AG09309 (cell line): ENCODE data around the gene TRMT11.
"Not testable (repeated sequence)": the region's sequence is repeated elsewhere in the genome, so short reads cannot be mapped to it uniquely, and the experiment has no call there.

Experiments used
- DNase-seq: peaks from one replicate; pipeline ENCODE4 v3.0.0-alpha.2; 2010; ENCODE audit warnings: low read depth
- H3K4me3 ChIP-seq: 2 replicates; pipeline ENCODE4 v1.5.1; 2011; ENCODE audit warnings: mild to moderate bottlenecking, low read depth, low read length, moderate library complexity; ENCODE audit not compliant: control insufficient read depth
- TF ChIP-seq, protein P1 (sequence below): IDR thresholded peaks from 2 replicates; pipeline ENCODE4 v1.5.1; 2011; ENCODE audit warnings: mild to moderate bottlenecking, low read depth, low read length, inconsistent platforms; ENCODE audit not compliant: insufficient read depth, control insufficient read depth; ENCODE audit errors: missing control alignments

TRMT11 gene

DNA sequence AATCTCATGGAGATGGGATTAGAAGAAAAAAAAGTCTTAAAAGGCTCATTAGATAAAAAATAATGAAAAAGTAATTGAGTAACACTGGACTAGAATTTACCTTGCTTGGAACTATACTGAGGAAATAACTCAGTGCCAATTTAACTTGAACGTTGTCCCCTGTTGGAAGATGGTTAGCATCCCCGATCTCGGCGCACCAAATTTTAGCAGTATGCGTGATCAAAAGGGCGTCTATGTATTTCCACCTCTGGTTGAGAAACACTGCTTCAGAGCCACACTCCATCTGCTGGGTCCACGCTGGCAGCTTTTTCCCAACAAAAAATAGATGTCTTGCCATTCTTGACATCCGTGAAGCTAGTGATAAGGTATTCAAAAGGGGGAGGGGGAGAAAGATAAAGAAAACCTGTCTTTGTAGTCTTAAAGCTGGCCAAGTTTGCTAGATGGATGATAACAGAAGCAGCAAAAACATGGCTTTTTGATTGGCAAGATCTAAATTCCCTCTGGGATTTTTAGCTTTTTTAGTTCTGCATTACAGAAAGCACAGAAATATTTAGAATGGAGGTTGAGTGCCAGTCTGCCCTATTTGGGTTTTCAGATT, 23.3 kb upstream of the TRMT11 start:
- TF ChIP-seq, protein P1, sequence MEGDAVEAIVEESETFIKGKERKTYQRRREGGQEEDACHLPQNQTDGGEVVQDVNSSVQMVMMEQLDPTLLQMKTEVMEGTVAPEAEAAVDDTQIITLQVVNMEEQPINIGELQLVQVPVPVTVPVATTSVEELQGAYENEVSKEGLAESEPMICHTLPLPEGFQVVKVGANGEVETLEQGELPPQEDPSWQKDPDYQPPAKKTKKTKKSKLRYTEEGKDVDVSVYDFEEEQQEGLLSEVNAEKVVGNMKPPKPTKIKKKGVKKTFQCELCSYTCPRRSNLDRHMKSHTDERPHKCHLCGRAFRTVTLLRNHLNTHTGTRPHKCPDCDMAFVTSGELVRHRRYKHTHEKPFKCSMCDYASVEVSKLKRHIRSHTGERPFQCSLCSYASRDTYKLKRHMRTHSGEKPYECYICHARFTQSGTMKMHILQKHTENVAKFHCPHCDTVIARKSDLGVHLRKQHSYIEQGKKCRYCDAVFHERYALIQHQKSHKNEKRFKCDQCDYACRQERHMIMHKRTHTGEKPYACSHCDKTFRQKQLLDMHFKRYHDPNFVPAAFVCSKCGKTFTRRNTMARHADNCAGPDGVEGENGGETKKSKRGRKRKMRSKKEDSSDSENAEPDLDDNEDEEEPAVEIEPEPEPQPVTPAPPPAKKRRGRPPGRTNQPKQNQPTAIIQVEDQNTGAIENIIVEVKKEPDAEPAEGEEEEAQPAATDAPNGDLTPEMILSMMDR, result no peak
- no peak overlapping the region for H3K4me3 ChIP-seq
- no peak for DNase-seq

DNA sequence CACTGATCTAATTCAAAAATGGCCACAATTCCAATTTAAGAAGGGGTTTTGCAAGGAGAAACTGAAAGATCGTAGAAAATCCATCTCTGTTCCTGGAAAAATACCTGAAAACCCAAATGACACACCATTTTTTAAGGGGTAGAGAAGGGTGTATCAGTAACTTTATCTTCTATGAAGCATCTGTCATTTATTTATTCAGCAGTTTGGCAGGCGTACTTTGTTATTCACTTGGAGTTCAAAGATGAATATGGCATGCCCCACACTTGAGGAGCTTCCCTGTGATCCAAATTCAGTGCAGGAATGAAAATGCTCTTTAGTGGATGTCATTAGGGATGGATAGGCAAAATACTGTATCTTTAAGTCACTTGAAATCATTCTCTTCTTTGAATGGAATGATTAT, 22.5 kb upstream of the TRMT11 start:
- H3K4me3 ChIP-seq, result no peak overlapping the region
- TF ChIP-seq, protein P1, result no peak
- no peak for DNase-seq

DNA sequence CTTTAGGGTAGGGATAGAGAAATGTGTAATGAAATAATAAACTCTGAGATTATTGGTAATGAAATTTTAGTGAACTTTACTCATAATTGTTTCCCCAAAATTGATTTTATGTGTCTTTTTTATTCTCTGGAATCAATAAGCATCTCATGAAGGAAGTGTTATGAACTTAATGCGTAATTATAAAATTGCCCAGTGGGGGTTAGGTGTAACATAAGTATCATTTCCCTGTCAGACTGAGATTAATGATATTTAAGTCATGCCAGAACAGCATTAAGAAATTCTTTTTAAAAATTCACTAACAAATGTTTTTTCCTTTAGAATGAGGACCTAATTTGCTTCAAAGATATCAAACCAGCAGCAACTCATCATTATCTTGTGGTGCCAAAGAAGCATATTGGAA, 19.8 kb upstream of the TRMT11 start:
- no peak for DNase-seq
- TF ChIP-seq, protein P1, result no peak

DNA sequence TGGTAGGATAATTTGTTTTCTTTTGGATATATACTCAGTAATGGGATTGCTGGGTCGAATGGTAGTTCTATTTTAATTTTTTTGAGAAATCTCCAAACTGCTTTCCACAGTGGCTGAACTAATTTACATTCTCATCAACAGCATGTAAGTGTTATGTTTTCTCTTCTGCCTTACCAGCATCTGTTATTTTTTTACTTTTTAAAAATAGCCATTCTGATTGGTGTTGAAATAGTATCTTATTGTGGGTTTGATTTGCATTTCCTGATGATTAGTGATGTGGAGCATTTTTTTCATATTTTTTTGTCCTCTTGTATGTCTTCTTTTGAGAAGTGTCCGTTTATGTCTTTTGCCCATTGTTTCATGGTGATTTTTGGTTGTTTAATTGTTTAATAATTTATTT, 17.8 kb upstream of the TRMT11 start:
- no peak for DNase-seq
- no peak overlapping the region for H3K4me3 ChIP-seq
- TF ChIP-seq, protein P1, result no peak

More for the DNA sequence above, 19.8 kb upstream of the TRMT11 start:
- no peak overlapping the region for H3K4me3 ChIP-seq

DNA sequence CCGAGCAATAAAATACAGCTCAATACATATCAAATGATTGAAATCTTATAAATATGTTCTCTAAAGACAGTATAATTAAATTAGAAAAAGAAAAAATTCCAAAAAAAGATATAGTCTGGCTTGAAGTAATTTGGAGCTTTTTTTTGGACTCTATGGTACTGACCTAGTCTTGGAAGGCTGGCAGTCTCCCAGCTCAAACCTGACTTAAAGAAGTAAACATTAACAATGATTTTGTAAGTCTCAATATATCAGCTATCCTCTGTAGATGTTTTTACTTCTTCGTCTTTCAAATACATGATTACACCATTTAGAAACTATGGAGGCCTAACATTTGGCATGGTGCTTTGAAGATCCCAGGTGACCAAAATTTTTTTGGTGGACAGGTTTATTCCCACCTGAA, 15.6 kb upstream of the TRMT11 start:
- H3K4me3 ChIP-seq, result no peak overlapping the region
- DNase-seq, result no peak
- TF ChIP-seq, protein P1, result no peak

DNA sequence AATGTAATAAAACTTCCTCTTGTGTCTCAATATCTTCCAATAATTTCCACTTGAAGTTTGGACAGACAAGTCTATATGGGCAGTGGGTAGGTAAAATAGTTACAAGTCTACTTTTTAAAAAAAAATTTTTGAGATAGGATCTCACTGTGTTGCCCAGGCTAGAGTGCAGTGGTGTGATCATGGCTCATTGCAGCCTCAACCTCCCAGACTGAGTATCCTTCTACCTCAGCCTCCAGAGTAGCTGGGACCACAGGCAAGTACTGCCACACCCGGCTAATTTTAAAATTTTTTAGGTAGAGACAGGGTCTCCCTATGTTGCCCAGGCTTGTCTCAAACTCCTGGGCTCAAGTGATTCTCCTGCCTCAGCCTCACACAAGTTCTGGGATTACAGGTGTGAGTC, 13.9 kb upstream of the TRMT11 start:
- DNase-seq, H3K4me3 ChIP-seq: not testable (repeated sequence)

DNA sequence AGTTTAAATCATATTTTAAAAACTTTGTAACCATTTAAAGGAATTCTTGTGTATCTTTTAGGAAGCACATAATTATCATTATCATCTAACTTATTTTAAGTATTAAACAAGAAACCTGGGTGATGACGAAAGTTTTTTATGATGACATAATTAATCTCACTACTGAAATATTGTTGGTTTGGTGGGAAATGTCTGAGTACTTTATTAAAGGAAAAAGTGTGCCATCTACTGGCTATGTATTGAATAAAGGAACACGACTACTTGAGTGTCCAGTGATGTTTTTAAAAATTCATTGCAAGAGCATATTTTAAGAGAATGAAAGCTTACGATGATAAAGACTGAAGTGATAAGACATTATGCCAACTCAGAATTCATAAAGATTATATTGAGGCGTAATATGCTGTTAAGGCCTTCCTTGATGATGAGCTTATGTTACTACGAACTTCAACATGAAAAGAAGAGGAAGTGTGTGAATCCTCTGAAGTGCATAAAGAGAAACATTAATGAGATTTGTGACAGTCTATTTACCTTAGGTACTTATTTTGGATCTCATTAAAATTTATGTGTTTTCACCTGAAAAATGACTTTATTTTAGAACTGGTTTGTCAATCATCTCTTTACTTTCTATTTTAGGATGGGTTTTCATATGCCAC, 12.0 kb upstream of the TRMT11 start:
- no peak for DNase-seq
- no peak overlapping the region for H3K4me3 ChIP-seq
- TF ChIP-seq, protein P1, result peak; percentile 34
